PFSK-1 (cell line): ENCODE measurements around the gene TGIF1.

ENCODE experiments used
- FOXP2 ChIP-seq: optimal IDR thresholded peaks from 2 replicates; pipeline ENCODE3; 2011; ENCODE audit warnings: borderline replicate concordance, control low read depth, inconsistent platforms; ENCODE audit not compliant: insufficient read depth; ENCODE audit errors: extremely low read length, extremely low read depth
- POLR2AphosphoS5 ChIP-seq: IDR thresholded peaks from 2 replicates; pipeline ENCODE4 v1.6.1; 2012; ENCODE audit warnings: low read depth, mild to moderate bottlenecking, control low read depth, low read length, moderate library complexity
- TAF1 ChIP-seq: IDR thresholded peaks from 2 replicates; pipeline ENCODE4 v1.6.1; 2012; ENCODE audit warnings: low read length, control low read depth, borderline replicate concordance; ENCODE audit not compliant: insufficient read depth
- TF ChIP-seq, protein P1 (sequence below), 2 experiments: IDR thresholded peaks; 2 replicates each; pipeline versions ENCODE4 v1.6.1 to v1.8.0; 2011 to 2012; ENCODE audit warnings: low read depth in 2 of 2, low read length in 2 of 2, control low read depth in 1 of 2, inconsistent platforms in 1 of 2, mild to moderate bottlenecking in 1 of 2, moderate library complexity in 1 of 2; ENCODE audit not compliant: insufficient read depth in 1 of 2

DNA sequence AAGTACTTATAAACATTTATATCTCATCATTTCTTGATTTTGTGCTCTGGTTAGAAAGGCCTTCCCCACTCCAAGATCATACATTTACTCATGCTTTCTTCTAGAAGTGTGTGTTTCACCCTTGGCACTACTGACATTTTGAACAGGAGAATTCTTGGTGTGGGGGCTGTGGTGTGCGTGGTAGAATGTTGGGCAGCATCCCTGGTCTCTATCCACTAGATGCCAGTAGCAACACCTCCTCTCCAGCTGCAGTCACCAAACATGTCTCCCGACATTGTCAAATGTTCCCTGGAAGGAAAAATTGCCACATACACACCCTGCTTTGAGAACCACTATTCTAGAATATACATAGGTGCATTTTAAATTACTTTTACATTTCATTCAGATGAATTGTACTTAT lies 8.7 kb upstream of the TGIF1 start:
- TF ChIP-seq POLR2AphosphoS5: no peak
- no peak for TF ChIP-seq TAF1
- TF ChIP-seq, protein P1, sequence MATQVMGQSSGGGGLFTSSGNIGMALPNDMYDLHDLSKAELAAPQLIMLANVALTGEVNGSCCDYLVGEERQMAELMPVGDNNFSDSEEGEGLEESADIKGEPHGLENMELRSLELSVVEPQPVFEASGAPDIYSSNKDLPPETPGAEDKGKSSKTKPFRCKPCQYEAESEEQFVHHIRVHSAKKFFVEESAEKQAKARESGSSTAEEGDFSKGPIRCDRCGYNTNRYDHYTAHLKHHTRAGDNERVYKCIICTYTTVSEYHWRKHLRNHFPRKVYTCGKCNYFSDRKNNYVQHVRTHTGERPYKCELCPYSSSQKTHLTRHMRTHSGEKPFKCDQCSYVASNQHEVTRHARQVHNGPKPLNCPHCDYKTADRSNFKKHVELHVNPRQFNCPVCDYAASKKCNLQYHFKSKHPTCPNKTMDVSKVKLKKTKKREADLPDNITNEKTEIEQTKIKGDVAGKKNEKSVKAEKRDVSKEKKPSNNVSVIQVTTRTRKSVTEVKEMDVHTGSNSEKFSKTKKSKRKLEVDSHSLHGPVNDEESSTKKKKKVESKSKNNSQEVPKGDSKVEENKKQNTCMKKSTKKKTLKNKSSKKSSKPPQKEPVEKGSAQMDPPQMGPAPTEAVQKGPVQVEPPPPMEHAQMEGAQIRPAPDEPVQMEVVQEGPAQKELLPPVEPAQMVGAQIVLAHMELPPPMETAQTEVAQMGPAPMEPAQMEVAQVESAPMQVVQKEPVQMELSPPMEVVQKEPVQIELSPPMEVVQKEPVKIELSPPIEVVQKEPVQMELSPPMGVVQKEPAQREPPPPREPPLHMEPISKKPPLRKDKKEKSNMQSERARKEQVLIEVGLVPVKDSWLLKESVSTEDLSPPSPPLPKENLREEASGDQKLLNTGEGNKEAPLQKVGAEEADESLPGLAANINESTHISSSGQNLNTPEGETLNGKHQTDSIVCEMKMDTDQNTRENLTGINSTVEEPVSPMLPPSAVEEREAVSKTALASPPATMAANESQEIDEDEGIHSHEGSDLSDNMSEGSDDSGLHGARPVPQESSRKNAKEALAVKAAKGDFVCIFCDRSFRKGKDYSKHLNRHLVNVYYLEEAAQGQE (IDR thresholded peaks at IDR 0.05; ENCODE audit: insufficient read depth in 1 of 2, low read depth in 2 of 2, low read length in 2 of 2): no peak
- no peak for TF ChIP-seq FOXP2
